A673 (cell line): Measurements from ENCODE around the gene TOMM34. TPM values are rescaled to one million over a fixed set of nuclear protein-coding genes. Genes with fewer than 3 reads are reported as not detected.

Source experiments
- BruUV-seq: library from RNA; stranded (reverse); fragments of 400-500 nt; replicated peaks from 2 replicates; lab custom pipeline; 2021; lab: Mats Ljungman, UMichigan
- CTCF ChIA-PET: fragments of 300-600 bp; sonication (Branson Sonifier 250); formaldehyde crosslinking; loops from one replicate; lab custom pipeline; 2022; ENCODE audit warnings: antibody characterized with exemption; lab: Charles Lee
- POLR2A ChIA-PET: fragments of 300-600 bp; sonication (Branson Sonifier 250); formaldehyde crosslinking; loops from one replicate; lab custom pipeline; 2022; ENCODE audit warnings: antibody characterized with exemption; ENCODE audit not compliant: low non-redundant PET; lab: Charles Lee
- DNase-seq: peaks from one replicate; pipeline ENCODE4 v3.0.0-alpha.2; 2015; ENCODE audit warnings: low spot score
- H3K27ac ChIP-seq: fragments of 200-600 bp; sonication (generic); 2 replicates; pipeline ENCODE4 v1.5.1; 2016; ENCODE audit warnings: mixed run types, low read depth, mild to moderate bottlenecking, mixed read lengths, antibody characterized with exemption, low read length; ENCODE audit not compliant: poor library complexity, severe bottlenecking
- H3K27me3 ChIP-seq: fragments of 200-600 bp; sonication (generic); replicated peaks from 2 replicates; pipeline ENCODE4 v1.6.1; 2017; ENCODE audit warnings: mixed run types, low read depth, mild to moderate bottlenecking, mixed read lengths, antibody characterized with exemption, low read length; ENCODE audit not compliant: insufficient read depth, poor library complexity
- H3K36me3 ChIP-seq: fragments of 200-600 bp; sonication (generic); 2 replicates; pipeline ENCODE4 v1.6.1; 2016; ENCODE audit warnings: mixed run types, mild to moderate bottlenecking, mixed read lengths, antibody characterized with exemption, low read length; ENCODE audit not compliant: insufficient read depth, poor library complexity, severe bottlenecking
- H3K4me1 ChIP-seq: fragments of 200-600 bp; sonication (generic); 2 replicates; pipeline ENCODE4 v1.6.1; 2017; ENCODE audit warnings: mixed run types, mild to moderate bottlenecking, mixed read lengths, antibody characterized with exemption, low read length; ENCODE audit not compliant: insufficient read depth, poor library complexity, severe bottlenecking
- H3K4me3 ChIP-seq: fragments of 200-600 bp; sonication (generic); 2 replicates; pipeline ENCODE4 v1.5.1; 2016; ENCODE audit warnings: low read depth, mixed run types, mild to moderate bottlenecking, mixed read lengths, low read length; ENCODE audit not compliant: poor library complexity, severe bottlenecking
- H3K9me3 ChIP-seq: fragments of 200-600 bp; sonication (generic); 2 replicates; pipeline ENCODE4 v1.6.1; 2016; ENCODE audit warnings: mixed run types, low read depth, mild to moderate bottlenecking, mixed read lengths, antibody characterized with exemption, low read length; ENCODE audit not compliant: poor library complexity, severe bottlenecking
- CTCF ChIP-seq: fragments of 300-800, 200-600 bp; sonication (generic); conservative IDR thresholded peaks from 2 replicates; pipeline ENCODE4 v1.5.1; 2017; ENCODE audit warnings: low read depth, mild to moderate bottlenecking, antibody characterized with exemption, low read length, moderate library complexity, mixed read lengths
- EZH2 ChIP-seq: fragments of 200-600 bp; sonication (generic); IDR thresholded peaks from 2 replicates; pipeline ENCODE4 v1.6.1; 2017; ENCODE audit warnings: borderline replicate concordance, low read depth, mild to moderate bottlenecking, mixed read lengths, antibody characterized with exemption, low read length; ENCODE audit not compliant: poor library complexity, severe bottlenecking
- intact Hi-C: fragments of 100-400 bp; cut with micrococcal nuclease; formaldehyde crosslinking; loops from one replicate; pipeline ENCODE4 v1.10.0; 2022; ENCODE audit not compliant: unreplicated experiment
- total RNA-seq: library from RNA; stranded (reverse); gene quantifications from 2 replicates; pipeline ENCODE4 v1.2.3, GENCODE V29; 2021

Gene TOMM34
- total RNA-seq, 1 experiment from 2014 or later, result 53.5 TPM

- BruUV-seq, result no TSS peak
- CTCF ChIA-PET, result interaction anchor here (1.0 kb wide), 1 partner anchor 21 kb away, joined by 4 read pairs; no protein-coding TSS in a partner anchor
These were observed 30.2 kb upstream of the TOMM34 start for GRCh38 chr20:44990425-44990824.

GRCh38 chr20:44988631-44989171, 28.5 kb upstream of the TOMM34 start:
- no peak overlapping the region for H3K4me3 ChIP-seq
- H3K27me3 ChIP-seq, result no peaks in the 10 kb centered on the region
- BruUV-seq, result no TSS peak
- POLR2A ChIA-PET, result no interaction called here
- H3K4me1 ChIP-seq, result peaks cover 36% of the 10 kb centered on the region
- no peaks in the 10 kb centered on the region for H3K9me3 ChIP-seq
- peaks cover 22% of the 10 kb centered on the region for H3K36me3 ChIP-seq
- TF ChIP-seq CTCF, result no peak
- no peak for TF ChIP-seq EZH2
- intact Hi-C loops, result no loop called here
- CTCF ChIA-PET, result no interaction called here
- no peak overlapping the region for H3K27ac ChIP-seq
- no peak for DNase-seq

More at GRCh38 chr20:44990425-44990824, 30.2 kb upstream of the TOMM34 start:
- no peaks in the 10 kb centered on the region for H3K9me3 ChIP-seq
- peaks cover 45% of the 10 kb centered on the region for H3K4me1 ChIP-seq
- TF ChIP-seq CTCF (no peak), EZH2 (no peak)
- intact Hi-C loops, result no loop called here
- H3K36me3 ChIP-seq, result peaks cover 12% of the 10 kb centered on the region
- POLR2A ChIA-PET, result no interaction called here
- no peaks in the 10 kb centered on the region for H3K27me3 ChIP-seq
- peak; percentile 49 for DNase-seq
- peak overlapping the region; percentile 20 for H3K4me3 ChIP-seq
- H3K27ac ChIP-seq, result peak overlapping the region; percentile 74

- H3K4me1 ChIP-seq, result no peaks in the 10 kb centered on the region
- intact Hi-C loops, result no loop called here
- no peak for DNase-seq
- H3K27ac ChIP-seq, result no peak overlapping the region
- no TSS peak for BruUV-seq
- CTCF ChIA-PET, result no interaction called here
- H3K4me3 ChIP-seq, result no peak overlapping the region
- no peaks in the 10 kb centered on the region for H3K27me3 ChIP-seq
- H3K36me3 ChIP-seq, result peaks cover 46% of the 10 kb centered on the region
- POLR2A ChIA-PET, result no interaction called here
- H3K9me3 ChIP-seq, result no peaks in the 10 kb centered on the region
- no peak for TF ChIP-seq EZH2
These were observed 23.0 kb upstream of the TOMM34 start for GRCh38 chr20:44983093-44983674.
